B cell (primary cell): Measurements from ENCODE around the gene CARMIL3. TPM values are rescaled to one million over a fixed set of nuclear protein-coding genes. Genes with fewer than 3 reads are reported as not detected.
A peak's percentile ranks its signal among the peaks of the same experiment; 100 is the strongest.

Experiments used
- ATAC-seq: fragments of 200-7000 bp; cut with Tn5 transposase; one replicate; pipeline ENCODE4 v1.10.0; 2021; ENCODE audit warnings: low read depth, mild to moderate bottlenecking, moderate number of reproducible peaks, moderate library complexity
- CTCF ChIA-PET: fragments of 350-600 bp; sonication (Branson Sonifier 250); formaldehyde crosslinking; loops from one replicate; lab custom pipeline; 2021; ENCODE audit warnings: antibody characterized with exemption, inconsistent platforms; lab: Charles Lee
- POLR2A ChIA-PET: fragments of 350-600 bp; sonication (Branson Sonifier 250); formaldehyde crosslinking; loops from one replicate; lab custom pipeline; 2021; ENCODE audit warnings: antibody characterized with exemption; lab: Charles Lee
- DNase-seq: peaks from one replicate; pipeline ENCODE4 v3.0.0; 2013
- H2AFZ ChIP-seq: 2 replicates; pipeline ENCODE4 v1.6.1; 2012; ENCODE audit warnings: mild to moderate bottlenecking, low read depth, low read length; ENCODE audit not compliant: insufficient read depth, poor library complexity, severe bottlenecking
- H3K27ac ChIP-seq, 2 donors: 1 replicate in 1 of 2; 2 replicates in 1 of 2; pipeline ENCODE4 v1.5.1; 2012 to 2013; ENCODE audit warnings: low read length in 2 of 2, mild to moderate bottlenecking in 2 of 2, moderate library complexity in 1 of 2
- H3K27me3 ChIP-seq, 4 experiments: fragments of 200-600 bp in 1 of 4; sonication (generic) in 1 of 4; replicated peaks in 1 of 4; 1 replicate in 2 of 4; 2 replicates in 2 of 4; pipeline versions ENCODE4 v1.6.1 to v1.7.0; 2013 to 2016; ENCODE audit warnings: low read length in 3 of 4, mild to moderate bottlenecking in 2 of 4, mixed read lengths in 1 of 4, moderate library complexity in 1 of 4; ENCODE audit not compliant: insufficient read depth in 4 of 4, control insufficient read depth in 3 of 4; ENCODE audit errors: control extremely low read depth in 1 of 4
- H3K36me3 ChIP-seq, 2 experiments: replicated peaks in 1 of 2; 1 replicate in 1 of 2; 2 replicates in 1 of 2; pipeline versions ENCODE4 v1.6.1 to v1.7.1; 2013; ENCODE audit warnings: low read length in 1 of 2; ENCODE audit not compliant: insufficient read depth in 2 of 2, control insufficient read depth in 1 of 2; ENCODE audit errors: control extremely low read depth in 1 of 2, extremely low read depth in 1 of 2
- H3K4me1 ChIP-seq, 2 donors: fragments of 200-600 bp in 1 of 2; sonication (generic) in 1 of 2; 1 replicate in 1 of 2; 2 replicates in 1 of 2; pipeline versions ENCODE4 v1.5.1 to v1.6.1; 2013 to 2017; ENCODE audit warnings: low read length in 2 of 2; ENCODE audit not compliant: control insufficient read depth in 2 of 2, insufficient read depth in 2 of 2
- H3K4me2 ChIP-seq: replicated peaks from 2 replicates; pipeline ENCODE3; 2012; ENCODE audit warnings: mild to moderate bottlenecking, low read depth, low read length; ENCODE audit not compliant: poor library complexity, severe bottlenecking
- H3K4me3 ChIP-seq, 5 experiments: fragments of 200-600 bp in 1 of 5; sonication (generic) in 1 of 5; 1 replicate in 3 of 5; 2 replicates in 2 of 5; pipeline versions ENCODE4 v1.5.1 to v1.7.0; 2011 to 2016; ENCODE audit warnings: low read length in 4 of 5, mild to moderate bottlenecking in 4 of 5, low read depth in 2 of 5, control low read depth in 1 of 5, moderate library complexity in 1 of 5; ENCODE audit not compliant: insufficient read depth in 1 of 5; ENCODE audit errors: control extremely low read depth in 1 of 5, extremely low read depth in 1 of 5
- H3K79me2 ChIP-seq: fragments of 200-600 bp; sonication (generic); one replicate; pipeline ENCODE4 v1.6.0; 2016; ENCODE audit warnings: low read length; ENCODE audit not compliant: control insufficient read depth, insufficient read depth
- H3K9ac ChIP-seq: fragments of 200-600 bp; sonication (generic); 2 replicates; pipeline ENCODE4 v1.6.1; 2017; ENCODE audit warnings: mild to moderate bottlenecking, low read length, moderate library complexity
- H3K9me3 ChIP-seq, 3 donors: one replicate each; pipeline versions ENCODE4 v1.6.1 to v1.7.1; 2013; ENCODE audit warnings: low read length in 2 of 3; ENCODE audit not compliant: control insufficient read depth in 2 of 3, insufficient read depth in 1 of 3; ENCODE audit errors: control extremely low read depth in 1 of 3
- H4K20me1 ChIP-seq: 2 replicates; pipeline ENCODE4 v1.6.0; 2012; ENCODE audit warnings: mild to moderate bottlenecking, low read length; ENCODE audit not compliant: insufficient read depth, control insufficient read depth, poor library complexity, severe bottlenecking
- H3K27ac Mint-ChIP-seq: one replicate; pipeline ENCODE4 v1.8.0; 2021; ENCODE audit warnings: mixed read lengths
- H3K27me3 Mint-ChIP-seq: one replicate; pipeline ENCODE4 v1.8.0; 2021; ENCODE audit warnings: mixed read lengths
- H3K4me1 Mint-ChIP-seq: one replicate; pipeline ENCODE4 v1.8.0; 2021; ENCODE audit warnings: mixed read lengths
- H3K4me3 Mint-ChIP-seq: one replicate; pipeline ENCODE4 v1.8.0; 2021; ENCODE audit warnings: mixed read lengths
- H3K9me3 Mint-ChIP-seq: one replicate; pipeline ENCODE4 v1.8.0; 2022; ENCODE audit warnings: mixed read lengths; ENCODE audit not compliant: insufficient read depth
- CTCF ChIP-seq: fragments of 200-600 bp; IDR thresholded peaks from one replicate; pipeline ENCODE4 v1.8.0; 2022; ENCODE audit warnings: antibody characterized with exemption, mild to moderate bottlenecking
- EZH2 ChIP-seq: IDR thresholded peaks from 2 replicates; pipeline ENCODE4 v1.6.1; 2012; ENCODE audit warnings: borderline replicate concordance, low read depth, mild to moderate bottlenecking, moderate library complexity, low read length; ENCODE audit not compliant: insufficient read depth, poor library complexity, severe bottlenecking
- WGBS: methylation state at CpG from one replicate; pipeline ENCODE4 v1.1.5; 2013; ENCODE audit warnings: missing lambda C conversion rate; ENCODE audit not compliant: insufficient coverage; 5-methylcytosine and 5-hydroxymethylcytosine counted together
- intact Hi-C: fragments of 100-400 bp; cut with micrococcal nuclease; formaldehyde crosslinking; loops from one replicate; pipeline ENCODE4 v1.10.0; 2022
- polyA plus RNA-seq: library from polyadenylated mRNA; depleted of rRNA; stranded (reverse); fragments of >200 nt; gene quantifications from 2 replicates; pipeline ENCODE4 v1.2.3, GENCODE V29; 2012
- total RNA-seq, 2 donors: library from RNA; stranded (reverse); fragments of 120-200 nt in 1 of 2; gene quantifications; 1 replicate in 1 of 2; 2 replicates in 1 of 2; pipeline versions ENCODE4 v1.2.3 to v1.2.4, GENCODE V29; 2013 to 2022

The CARMIL3 gene
- total and polyA plus RNA-seq, 2 donors (not counting 1 experiment from before 2014, with no cell fraction given), result 1.0 to 7.2 TPM

- Histone ChIP-seq H3K4me1 (peaks cover 19 to 29% of the 10 kb centered on the region in 2 donors), H3K4me2 (peak overlapping the region; percentile 95), H3K79me2 (peaks cover 48% of the 10 kb centered on the region), H2AFZ (peak overlapping the region; percentile 82), H3K4me3 (peak overlapping the region; percentile 88 to 99 (median 97)), H3K9me3 (no peaks in the 10 kb centered on the region), H3K27ac (peak overlapping the region; percentile 99 to 100), H3K27me3 (no peaks in the 10 kb centered on the region), H3K36me3 (peaks cover 0 to 24% of the 10 kb centered on the region in 2 experiments), H3K9ac (peak overlapping the region; percentile 98), H4K20me1 (peaks cover 13% of the 10 kb centered on the region)
- POLR2A ChIA-PET, result interaction anchor here (0.5 to 2.9 kb wide), 20 partner anchors 12 to 1019 kb away, joined by 3 to 49 read pairs (median 4); partner anchors contain the start of genes ACIN1, CBLN3, CHMP4A and EMC9
- ATAC-seq (peak; percentile 12), DNase-seq (no peak)
- no peaks in the 10 kb centered on the region for H3K27me3 Mint-ChIP-seq
- H3K4me3 Mint-ChIP-seq, result peak overlapping the region; percentile 93
- no peak for TF ChIP-seq CTCF
- no peak for TF ChIP-seq EZH2
- CTCF ChIA-PET, result interaction anchor here (0.8 to 4.1 kb wide), 25 partner anchors 9 to 317 kb away, joined by 3 to 37 read pairs (median 6); partner anchors contain the start of genes CARMIL3, CIDEB, EMC9 and IPO4
- under 1% methylated on average over 42 of the region's 42 CpGs for WGBS
- H3K27ac Mint-ChIP-seq, result peak overlapping the region; percentile 100
- H3K9me3 Mint-ChIP-seq, result no peaks in the 10 kb centered on the region
- peaks cover 27% of the 10 kb centered on the region for H3K4me1 Mint-ChIP-seq
- intact Hi-C loops, result loop anchor here (1.0 to 10.0 kb wide), 13 partner anchors 20 to 559 kb away; partner anchors contain the start of genes CHMP4A, EMC9, GMPR2 and IPO4
Measured at GRCh38 chr14:24113801-24114531, 62.2 kb downstream of the CARMIL3 start.
